HT-29 (cell line): ENCODE data around the gene HHAT. TPM values are rescaled to one million over a fixed set of nuclear protein-coding genes. Genes with fewer than 3 reads are reported as not detected.

ENCODE experiments used
- DNase-seq: peaks from one replicate; pipeline ENCODE4 v3.0.0-alpha.2; 2015; ENCODE audit warnings: low spot score
- total RNA-seq: library from RNA; depleted of rRNA; stranded (reverse); fragments of >200 nt; shearing (Covaris generic); gene quantifications from 2 replicates; pipeline ENCODE4 v1.2.3, GENCODE V29; 2014

The HHAT gene
- total RNA-seq, 1 experiment from 2014 or later = 0.46 TPM

DNA sequence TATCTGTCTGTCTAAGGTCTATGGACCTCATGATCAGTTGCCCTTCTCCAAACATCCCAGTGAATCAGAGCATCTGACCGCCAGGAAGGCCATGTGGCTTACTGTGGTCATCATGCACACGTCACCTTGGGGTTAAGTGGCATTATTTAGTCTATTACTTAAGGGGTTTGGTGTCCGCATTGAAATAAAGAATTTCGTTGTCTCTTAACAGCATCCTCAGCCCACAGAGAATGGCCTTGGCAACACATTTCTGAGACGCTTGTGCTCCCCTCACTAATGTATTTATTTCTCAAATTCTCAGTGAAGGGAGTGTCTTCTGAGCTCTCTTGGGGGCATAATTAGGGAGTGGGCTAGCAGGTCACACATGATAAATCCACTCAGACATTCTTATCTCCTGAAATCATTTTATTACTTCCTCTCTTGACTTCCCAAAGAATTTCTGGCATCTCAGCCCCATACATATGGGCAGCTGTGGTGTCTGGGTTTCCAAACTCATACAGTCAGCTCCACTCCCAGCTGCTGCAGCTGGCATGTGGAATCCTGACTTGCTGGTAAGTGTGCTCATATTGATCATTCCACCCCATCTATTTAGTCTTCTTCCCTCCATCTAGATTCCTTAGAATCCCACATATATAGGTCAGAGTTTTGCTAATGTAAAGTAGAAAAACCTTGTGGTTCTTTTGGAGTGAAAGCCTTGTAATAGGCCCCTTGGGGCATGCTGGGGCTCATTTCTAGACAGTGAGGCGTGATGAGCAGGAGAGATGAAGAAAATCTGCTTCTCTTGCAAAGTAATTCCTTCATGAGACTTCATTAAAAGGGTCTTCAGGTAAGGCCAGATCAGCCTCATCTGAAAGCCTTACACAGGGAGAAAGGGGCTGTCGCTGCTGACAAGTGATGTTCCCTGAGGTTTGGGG lies 110.5 kb downstream of the HHAT start:
- no peak for DNase-seq

DNA sequence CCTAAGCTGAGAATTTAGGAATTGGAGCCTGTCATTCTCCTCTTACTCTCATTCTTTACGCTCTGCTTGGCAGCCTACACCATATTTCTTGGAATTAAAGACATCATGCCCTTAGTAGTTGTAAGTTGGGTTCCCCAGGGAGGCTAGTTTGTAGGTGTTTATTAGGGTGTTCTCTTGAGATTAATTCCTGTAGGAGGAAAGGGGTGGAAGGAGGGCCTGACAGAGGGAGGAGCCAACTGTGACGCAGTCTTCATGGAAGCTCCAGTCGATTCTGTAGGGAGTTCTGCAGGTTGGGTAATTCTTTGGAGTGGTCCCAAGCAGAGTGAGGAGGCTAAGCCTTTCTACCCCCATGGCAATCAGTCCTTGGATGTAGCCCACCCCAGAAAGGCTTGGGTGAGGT lies 111.4 kb downstream of the HHAT start:
- DNase-seq = no peak

DNA sequence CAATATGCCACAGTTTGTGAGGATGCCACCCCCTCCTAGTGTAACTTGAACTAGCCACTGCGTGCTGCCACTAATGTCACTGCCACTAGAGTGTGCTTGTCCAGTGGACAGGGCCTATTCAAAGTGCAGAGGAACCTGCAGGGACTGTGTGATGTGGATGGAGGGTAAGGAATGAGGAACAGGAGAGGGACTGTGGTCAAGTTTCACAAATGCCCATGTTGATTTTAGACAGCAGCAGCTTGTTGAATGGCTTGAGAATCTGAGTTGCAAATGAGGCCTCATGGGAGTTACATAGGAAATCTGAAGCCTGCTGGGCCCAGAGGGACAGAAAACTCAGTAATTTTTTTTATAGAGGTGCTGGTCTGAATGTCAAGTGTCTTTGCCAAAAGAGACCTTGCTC lies 112.3 kb downstream of the HHAT start:
- DNase-seq = no peak

DNA sequence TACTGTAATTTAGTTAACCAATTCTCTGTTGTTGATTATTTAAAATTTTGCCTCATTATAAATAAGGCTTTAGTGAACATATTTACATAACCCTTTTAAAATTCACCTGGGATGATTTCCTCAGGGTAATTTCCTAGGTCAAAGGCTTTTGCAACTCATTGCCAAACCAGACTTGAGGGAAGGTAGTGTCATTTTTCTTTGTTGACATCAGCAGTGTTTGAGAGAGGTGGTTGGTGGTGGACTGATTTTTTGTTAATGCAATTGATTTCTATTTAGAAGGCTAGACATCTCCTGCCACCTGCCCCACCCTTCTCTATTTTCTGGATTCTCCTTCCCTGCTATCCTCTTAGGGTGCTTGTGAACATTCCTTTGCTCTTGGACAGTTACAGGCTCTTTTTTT lies 116.8 kb downstream of the HHAT start:
- no peak for DNase-seq

DNA sequence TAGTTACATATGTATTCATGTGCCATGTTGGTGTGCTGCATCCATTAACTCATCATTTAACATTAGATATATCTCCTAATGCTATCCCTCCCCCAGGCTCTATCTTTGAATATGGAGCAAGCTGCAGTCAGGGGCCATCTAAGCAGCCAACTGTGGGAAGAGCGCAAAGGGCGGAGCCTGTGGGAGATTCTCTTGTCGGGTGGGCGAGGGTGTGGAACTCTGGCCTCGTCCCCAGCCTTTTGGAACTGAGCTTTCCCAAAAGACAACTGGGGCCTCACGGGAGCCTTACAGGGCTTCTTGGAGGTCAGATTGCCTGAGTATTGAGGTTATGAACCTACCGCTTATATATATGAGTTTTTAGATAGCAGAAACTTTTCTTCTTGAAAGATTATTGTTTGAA lies 117.2 kb downstream of the HHAT start:
- DNase-seq = no peak

DNA sequence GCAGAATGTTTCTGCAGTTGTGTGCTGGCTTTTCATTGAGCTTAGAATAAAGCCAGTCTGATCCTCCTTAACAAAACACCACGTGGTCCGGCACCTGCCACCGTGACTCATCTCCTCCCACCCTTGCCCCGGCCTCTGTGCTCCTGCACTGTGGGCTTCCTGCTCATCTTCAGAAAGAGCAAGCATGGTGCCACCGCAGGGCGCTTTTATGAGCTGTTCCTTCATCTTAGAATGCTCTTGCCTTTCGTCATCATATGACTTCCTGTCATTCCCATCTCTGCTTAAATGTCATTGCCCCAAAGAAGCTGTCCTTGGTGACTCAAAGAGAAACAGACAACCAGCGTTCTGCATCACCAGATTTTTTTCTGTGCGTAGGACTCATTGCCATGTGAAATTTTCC lies 117.8 kb downstream of the HHAT start:
- no peak for DNase-seq

DNA sequence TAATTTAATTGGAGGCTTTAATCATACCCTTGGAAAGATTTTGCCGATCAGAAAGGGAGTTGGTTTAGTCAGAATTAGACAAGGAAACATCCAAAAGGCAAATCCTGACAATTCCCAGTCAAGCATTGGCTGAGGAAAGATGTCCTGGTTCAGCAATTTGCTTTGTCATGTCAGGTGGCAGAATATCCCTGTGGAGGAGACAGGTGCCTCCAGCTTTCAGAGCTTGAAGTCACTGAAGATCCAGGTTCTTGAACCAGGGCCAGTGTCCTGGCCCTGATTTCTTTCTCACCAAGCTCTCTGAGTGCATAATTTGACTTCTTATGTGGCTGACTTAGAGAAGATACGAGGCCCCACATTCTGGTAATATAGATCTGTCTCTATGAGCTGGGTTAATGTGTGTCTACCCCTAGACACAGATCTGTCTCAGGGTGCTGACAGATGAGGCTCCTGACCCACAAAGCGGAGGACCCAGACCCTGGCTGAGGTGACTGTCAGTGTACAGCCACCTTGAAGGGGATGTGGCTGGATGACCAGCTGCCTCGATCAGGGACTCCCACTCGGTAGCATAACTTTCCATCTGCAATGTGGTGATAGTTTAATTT lies 118.9 kb downstream of the HHAT start:
- no peak for DNase-seq

DNA sequence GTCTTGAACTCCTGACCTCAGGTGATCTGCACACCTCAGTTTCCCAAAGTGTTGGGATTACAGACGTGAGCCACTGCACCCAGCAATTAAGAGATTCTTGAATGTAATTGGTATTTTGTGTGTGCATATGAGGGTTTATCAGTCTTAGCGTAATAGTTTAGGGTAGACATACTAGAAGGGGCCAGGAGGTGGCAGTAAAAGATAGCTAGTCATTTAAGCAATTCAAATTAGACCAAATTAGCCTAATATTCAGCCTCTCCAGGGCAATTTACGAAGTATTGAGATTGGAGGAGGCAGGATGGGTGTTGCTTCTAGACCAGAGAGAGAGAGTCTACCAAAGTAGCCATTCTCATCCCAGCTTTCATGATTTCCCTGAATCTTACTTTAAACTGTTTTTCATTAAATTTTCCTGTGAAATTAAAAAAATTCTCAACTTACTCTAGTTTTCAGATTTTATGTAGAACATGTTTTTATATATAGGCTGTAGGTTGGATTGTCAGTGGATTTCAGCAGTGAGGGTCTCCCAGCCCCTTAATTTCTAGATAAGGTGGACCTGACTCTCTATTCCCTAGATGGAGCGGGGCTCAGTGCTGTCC lies 119.7 kb downstream of the HHAT start:
- DNase-seq = peak; percentile 61

DNA sequence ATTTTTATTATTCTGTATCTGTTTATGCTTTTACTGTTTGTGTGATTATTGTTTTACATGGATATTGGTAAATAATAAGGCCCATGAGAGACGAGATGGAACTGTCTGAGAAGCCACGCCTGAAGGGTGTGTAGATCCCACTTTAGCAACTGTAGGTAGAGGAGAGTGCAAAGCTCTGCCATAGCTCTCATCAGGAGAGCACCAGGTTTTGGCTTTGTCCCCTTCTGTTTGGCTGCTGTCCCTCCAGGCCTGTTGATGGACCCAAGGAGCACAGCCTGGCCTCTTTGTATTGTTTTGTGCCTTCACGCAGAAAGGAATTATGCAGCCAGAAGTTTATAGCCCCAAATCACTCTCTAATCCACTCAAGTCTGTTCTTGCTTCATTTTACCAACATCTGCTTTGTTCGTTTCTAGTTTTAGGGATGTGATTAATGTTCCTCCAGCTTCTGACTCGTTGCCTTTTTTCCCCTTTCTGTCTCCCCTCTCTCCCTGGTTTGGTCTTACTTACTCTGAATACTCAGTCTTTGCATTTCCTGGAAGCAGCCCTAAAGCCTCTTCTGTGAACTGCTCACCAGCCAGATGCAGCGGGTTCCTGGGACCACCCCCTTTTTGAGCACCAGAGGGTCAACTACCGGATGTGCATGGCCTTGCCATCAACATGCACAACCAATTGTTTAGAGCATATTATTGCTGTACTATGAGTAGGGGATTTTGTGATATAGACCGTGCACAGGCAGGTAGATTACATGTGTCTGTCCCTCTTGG lies 127.3 kb downstream of the HHAT start:
- no peak for DNase-seq

DNA sequence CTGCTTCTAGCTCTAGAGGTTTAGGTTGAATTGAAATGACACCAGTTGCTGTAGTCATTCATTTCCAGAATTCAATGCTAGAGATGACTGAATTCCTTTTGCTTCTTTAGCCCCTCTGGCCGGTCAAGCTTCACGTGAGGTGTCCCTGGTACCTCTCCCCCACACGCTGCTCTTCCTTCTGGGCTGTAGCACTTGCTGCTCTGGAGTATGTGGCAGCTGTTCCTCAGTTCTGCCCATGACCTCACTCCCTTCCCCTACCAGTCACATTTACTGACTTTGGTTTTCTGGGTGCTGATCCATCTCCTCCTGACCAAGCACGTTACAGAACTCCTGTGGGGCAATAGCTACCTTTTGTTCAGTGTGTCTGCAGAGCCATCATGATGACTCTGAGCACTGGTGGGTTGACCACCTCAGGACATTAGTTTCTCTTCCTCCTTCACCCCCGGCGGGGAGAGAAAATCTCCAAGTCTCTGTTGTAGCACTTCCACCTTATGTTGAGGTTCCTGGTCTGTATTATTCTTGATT lies 128.1 kb downstream of the HHAT start:
- DNase-seq = no peak

DNA sequence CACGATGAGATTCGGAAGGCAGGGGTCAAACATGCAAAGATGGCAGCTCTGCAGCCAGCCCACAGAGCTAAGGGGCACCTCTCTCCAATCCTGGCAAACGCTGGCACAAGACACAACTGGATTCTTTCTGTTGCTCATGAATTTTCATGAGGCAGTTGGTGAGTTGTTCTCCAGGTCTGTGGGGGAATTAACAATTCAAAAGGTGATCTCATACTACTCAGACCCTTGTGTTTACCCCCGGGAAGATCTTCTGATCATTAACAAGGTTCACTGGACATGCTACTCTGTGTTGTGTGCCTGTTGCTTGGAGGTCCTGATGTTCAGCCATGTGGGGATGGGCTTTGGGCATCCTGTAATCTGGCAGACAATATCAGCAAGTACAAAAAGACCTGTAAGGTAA lies 128.9 kb downstream of the HHAT start:
- DNase-seq = no peak

DNA sequence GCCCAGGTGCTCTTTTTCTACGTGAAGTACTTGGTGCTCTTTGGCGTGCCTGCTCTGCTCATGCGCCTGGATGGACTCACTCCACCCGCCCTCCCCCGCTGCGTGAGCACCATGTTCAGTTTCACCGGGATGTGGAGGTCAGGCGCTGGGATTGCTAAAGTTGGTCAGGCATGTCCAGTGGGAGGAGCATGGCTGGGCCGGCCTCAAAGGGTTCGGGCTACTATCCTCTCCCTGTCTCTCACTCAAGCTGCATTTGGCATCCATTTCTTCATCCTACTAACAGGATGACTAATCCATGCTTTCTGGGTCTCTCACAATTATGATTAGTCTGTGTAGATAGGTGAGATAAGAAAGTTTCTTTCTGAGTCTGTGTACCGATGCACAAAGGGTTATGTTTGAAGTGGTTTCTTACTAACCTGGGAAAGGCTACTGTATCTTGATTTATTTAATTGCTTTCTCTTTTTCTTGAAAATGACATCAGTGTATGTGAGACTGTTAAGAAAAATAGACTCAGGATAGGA lies 135.9 kb downstream of the HHAT start:
- DNase-seq = no peak

DNA sequence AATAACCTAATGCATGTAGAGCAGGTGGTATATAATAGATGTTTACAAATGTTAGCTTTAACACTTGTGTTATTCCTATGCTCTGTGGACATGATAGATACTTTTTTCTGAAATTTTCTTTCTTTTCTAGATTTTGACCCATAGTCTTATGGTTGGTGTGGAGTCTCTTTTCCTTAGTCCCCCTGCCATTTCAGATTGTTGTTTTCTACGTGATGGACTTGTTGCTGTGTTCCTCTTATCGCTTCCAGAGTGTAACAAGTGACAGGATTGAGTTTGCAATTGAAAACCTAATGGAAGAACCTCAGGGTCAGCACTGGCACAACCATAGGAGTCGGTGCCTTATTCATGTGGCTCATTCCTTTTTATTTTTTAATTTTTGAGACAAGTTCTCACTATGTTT lies 136.4 kb downstream of the HHAT start:
- no peak for DNase-seq

DNA sequence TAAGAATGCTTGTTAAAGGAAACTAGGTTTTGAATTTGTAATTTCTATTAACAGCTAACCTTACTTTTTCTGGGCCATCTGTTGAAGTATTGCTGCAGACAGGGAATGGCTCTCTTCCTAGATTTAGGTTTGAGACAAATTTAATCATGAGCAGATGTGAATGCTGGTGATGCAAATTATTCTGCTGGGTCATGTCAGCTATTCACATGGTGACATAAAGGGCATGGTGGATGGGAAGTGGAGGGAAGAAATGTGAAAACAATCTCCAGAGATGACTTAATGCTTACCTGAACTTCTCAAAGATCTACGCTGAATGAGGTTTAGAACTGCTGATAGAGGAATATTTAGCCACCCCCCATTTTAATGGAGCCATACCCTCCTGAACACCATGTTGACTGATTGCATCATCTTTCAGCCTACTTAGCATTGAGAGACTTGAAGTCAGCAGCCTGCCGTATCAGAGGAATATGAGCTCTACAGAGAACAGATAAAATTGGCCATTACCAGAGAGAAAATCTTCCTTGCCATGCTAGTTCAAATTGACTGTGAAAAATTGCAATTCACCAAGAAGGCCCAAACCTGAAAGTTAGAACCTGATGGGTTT lies 138.8 kb downstream of the HHAT start:
- no peak for DNase-seq

DNA sequence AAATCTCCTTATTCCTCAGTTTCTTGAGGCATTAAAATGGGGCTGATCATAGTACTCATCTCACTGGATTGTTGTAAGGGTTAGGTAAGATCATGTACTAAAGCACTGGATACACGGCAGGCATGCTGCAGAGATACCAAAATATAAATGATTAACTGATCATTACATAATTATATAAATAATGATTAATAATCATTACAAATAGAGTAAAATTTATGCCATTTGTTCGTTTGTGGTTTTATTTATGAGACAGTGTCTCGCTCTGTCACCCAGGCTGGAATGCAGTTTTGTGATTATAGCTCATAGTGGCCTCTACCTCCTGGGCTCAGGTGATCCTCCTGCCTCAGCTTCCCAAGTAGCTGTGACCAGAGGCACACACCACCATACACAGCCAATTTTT lies 140.7 kb downstream of the HHAT start:
- no peak for DNase-seq

DNA sequence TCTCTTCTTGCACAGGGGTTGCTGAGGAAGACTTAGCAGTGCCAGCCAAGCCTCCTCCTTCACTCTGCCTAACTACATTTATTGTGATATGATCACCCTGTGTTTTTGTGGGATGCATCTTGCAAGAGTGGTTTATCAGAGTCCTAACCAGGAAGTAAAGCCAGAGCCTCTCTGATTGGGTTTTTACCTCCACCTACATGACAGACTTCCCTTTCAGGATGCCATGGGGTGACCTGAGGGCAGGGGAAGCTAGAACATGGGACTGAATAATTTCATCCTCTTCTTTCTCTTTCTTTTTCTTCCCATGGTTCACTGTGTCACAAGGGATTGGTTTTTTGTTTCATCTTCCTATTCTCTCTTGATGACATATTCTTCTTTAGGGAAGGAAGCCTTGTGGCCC lies 146.6 kb downstream of the HHAT start:
- no peak for DNase-seq

DNA sequence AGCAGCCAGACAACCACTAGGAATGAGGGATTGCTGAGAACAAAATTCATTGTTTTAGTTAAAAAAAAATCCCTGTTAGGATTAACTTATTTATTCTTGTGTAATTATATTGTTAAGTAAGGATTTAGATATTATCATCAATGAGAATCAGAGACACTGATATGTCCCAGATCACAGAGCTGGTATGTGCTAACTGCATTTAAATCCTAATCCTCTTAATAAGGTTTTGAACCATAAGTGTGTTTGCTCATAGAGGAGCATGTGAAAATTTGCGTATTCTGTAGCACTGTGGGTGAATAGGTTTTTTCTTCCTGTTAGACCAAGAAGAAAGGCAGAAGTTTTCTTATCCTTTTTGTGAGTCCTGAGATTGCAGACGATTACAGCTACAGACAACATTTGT lies 147.1 kb downstream of the HHAT start:
- DNase-seq = no peak

DNA sequence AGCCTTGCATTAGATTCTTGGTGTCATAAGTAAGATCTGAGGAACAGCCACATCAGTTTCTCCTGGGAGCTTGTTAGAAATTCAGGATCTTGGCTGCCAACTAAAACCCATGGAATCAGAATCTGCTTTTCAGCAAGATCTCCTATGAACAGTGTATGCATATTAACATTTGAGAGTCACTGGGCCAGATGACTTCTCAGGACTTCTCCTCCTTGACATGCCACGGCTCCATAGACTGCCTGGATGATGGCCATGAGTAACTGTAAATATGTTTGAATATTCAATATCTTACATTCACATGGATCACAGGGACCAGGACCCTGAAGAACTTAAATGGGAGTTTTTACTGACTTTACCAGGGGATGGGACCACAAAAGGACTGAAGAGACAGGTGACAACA lies 148.0 kb downstream of the HHAT start:
- DNase-seq = no peak

DNA sequence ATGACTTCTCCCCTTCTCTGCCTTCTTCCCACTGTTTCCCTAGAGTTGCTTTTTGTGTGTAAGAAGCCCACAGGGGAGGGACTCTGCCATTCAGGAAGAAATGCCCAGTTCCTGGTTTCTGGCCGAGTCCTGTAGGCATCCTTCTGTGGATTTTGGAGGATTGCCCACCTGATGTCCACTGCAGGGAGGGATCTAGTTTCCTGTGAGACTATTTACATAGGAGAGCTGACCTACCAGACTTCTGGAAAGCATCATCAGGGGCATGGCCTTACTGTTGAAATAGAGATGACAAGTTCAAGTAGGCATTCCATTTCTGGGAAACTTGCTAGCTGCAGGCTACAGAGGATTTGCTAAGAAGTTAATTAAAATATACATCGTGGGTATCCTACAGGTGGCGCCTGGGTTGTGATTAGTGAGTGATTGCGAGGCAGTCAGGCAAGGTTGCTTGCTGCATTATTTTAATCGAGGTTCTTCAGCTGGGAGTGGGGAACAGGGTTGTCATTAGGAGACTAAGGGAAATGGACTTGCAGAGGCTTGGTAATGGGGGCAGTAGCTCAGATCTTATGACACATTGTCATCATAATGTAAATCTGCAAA lies 148.7 kb downstream of the HHAT start:
- DNase-seq = peak; percentile 24

DNA sequence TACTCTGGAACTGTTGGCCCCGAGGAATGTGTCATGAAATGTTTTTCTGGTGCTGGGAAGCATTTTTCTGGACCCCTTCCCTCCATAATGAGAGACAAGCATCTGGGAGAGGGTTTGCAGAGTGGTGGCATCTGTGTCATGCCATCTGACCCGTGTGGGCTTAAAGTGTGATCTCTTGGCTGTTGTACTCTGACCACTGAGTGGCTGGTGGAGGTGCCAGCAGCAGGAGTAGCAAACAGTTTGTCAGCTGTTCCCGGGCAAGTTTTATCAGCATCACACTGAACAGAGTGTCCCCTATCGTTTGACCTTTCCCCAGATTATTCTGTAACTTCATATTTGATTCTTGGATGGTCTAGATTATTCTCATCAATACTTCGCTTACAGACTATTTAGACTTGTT lies 150.1 kb downstream of the HHAT start:
- DNase-seq = no peak

DNA sequence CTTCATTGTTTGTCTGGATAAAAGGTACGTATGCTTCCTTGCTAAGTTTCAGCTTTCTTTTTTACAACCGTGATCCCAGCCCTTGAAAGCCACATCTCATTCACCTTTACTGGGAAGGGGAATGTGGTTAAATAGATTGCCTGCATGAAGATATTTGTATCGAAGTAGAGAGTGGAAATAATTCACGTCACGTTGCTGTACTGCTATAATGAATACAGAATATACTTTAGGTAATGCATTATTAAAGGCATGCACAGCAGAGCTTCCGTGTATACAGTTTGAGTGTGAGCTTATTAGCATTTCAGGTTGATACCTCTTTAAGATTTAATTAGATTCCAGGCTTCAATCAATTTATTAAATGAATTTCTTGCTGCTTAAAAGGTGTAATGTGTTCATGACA lies 153.8 kb downstream of the HHAT start:
- no peak for DNase-seq
